GM21381 (cell line): ENCODE results near the gene DHX8.

ENCODE experiments used
- ATAC-seq: cut with Tn5 transposase; IDR thresholded peaks from one replicate; pipeline ENCODE4 v1.9.1; 2021; ENCODE audit warnings: mild to moderate bottlenecking, moderate library complexity; ENCODE audit not compliant: unreplicated experiment

DHX8 gene

GRCh38 chr17:43521389-43521788 lies 37.6 kb downstream of the DHX8 start:
- ATAC-seq, result no peak

DNA sequence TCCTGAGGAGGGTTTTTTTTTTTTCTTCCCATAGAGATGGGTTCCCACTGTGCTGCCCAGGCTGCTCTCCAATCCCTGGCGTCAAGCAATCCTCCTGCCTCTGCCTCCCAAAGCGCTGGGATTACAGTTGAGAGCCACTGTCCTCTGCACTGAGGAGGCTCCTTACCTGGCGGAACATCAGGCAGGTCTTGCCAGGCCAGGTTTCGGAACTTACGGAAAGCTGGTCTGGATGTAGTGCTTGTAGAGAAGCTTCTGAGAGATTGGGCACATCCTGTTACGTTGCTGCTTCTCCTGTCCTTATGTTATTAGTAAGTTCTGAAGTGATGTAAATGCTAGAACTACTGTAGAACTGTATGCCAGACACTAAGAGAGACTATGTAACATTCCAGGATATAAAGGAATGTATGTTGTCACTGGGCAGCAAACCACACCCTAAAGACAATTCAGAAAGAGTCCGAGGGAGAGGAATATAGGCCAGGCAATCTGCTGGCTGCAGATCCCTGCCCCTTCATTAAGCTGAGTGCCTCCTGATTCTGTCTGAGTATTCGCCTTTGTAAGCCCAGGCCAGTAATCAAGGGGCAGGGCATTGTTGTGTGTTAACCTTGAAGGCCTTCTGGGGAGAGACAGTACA lies 41.3 kb downstream of the DHX8 start:
- no peak for ATAC-seq

DNA sequence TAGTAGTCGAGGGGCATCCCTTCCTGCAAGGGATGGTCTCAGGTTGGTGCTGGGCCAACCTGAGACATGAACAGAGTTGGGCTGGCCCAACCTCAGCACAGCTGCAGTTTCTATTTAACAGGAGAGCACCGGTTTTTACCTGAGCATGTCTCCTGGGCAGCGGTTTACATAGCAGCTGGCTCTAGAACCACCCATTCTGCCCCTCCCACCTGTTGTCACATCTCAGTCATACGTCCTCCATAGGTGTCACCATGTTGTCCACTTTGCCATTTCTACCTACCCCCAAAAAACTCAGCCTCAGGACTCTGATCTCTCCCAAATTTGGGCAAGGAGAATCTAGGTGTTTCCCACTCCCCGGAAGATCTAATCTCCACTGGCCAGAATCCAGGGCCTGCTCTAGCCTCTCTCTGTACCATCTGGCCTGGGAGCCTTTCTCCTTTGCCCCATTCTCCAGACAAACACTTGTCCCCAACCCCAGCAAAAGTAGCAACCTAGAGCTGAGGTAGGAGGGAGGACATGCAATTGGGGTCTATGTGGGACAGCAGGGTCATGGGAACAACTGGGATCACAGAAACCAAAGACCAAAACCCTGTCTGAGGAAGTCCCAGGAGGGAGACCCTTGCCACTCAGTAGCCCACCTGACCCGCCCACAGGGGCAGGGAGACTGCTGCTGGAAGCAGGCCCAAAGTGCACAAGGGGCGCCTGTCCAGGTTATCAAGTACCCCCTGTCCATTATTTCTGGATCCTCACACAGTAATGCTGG lies 43.3 kb downstream of the DHX8 start:
- no peak for ATAC-seq

GRCh38 chr17:43528319-43528987 lies 44.7 kb downstream of the DHX8 start:
- no peak for ATAC-seq

- ATAC-seq, result no peak
Observed at GRCh38 chr17:43528988-43529814, 45.4 kb downstream of the DHX8 start.

- no peak for ATAC-seq
Observed at GRCh38 chr17:43529947-43530287, 46.1 kb downstream of the DHX8 start.

GRCh38 chr17:43530288-43531081 lies 46.7 kb downstream of the DHX8 start:
- ATAC-seq, result no peak

GRCh38 chr17:43531082-43531378 lies 47.3 kb downstream of the DHX8 start:
- no peak for ATAC-seq

DNA sequence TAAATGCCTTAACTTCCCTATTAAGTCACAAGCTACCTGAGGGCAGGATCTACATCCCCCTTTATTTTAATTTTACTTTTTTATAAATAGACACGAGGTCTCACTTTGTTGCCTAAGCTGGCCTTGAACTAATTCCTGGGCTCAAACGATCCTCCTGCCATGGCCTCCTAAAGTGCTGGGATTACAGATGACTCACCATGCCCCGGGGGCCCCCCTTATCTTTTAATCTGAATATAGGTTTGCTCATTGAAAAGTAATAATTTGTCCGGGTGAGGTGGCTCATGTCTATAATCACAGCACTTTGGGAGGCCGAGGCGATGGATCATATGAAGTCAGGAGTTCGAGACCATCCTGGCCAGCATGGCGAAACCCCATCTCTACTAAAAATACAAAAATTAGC lies 48.2 kb downstream of the DHX8 start:
- no peak for ATAC-seq

DNA sequence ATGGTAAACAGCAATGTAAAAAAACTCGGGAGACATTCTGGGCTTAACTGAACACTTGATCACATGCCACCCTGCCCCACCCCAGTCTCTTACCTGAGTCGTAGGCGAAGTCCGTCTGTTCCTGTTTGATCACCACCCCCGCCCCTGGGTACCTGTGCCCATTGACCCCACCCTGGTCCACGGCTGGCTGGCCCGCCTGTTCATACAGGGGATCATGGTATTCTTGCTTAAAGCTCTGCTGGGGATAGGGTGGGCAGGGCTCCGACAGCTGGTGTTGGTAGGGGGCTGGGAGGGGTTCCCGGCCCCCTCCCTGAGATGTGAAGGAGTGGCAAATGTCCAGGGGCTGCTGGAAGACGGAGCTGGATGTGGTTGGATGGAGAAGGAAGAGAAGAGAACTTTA lies 48.8 kb downstream of the DHX8 start:
- ATAC-seq, result no peak

DNA sequence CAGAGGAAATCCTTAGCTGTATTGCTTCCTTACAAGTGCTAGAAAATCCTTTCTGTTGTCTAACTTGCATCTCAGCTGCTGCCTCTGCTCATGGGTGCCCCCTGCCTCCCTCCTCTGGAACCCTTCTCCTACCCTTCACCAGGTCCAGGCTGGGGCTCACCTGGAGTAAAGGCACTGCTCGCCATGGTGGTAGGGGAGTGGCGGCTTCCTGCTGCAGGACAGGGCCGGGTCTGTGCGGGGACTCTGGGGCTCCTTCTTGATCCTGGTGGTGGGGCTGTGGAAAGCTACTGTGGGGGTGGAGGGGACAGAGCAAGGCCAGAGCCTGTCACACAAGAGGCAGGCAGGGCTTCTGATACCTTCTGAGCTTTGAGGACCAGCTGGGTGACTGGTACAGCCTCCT lies 49.9 kb downstream of the DHX8 start:
- ATAC-seq, result no peak

GRCh38 chr17:43534909-43535308 lies 51.1 kb downstream of the DHX8 start:
- no peak for ATAC-seq

DNA sequence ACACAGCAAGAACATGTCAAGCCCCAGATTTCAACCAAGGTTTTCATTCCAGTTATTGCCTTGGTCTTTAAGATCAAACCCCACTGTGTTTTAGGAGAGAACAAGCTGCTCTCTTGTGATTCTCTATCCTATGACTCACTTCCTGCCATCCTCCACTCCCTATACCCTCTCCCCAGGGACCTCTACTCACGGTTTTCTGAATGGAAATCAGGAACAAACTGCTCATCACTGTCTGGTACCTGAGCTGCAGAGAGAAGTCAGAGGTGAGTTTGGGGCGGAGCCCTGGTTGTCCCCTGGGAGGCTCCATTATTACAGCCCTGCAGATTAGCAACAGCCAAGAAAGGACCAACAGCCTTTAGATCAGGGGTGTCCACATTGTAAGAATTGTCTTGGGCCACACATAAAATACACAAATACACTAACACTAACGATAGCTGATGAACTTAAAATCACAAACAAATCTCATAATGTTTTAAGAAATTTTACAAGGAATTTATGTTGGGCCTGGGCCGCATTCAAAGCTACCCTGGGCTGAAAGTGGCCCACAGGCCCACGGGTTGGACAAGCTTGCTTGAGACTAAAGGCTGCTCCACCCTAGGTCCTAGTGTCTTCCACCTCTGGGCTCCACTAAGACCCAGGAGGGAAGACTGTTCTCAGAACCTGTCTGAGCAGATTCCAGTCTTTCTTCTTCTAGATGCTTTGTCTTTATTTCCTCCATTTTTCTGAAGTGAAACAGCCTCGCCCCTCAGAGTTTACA lies 52.6 kb downstream of the DHX8 start:
- ATAC-seq, result no peak

- ATAC-seq, result no peak
Observed at GRCh38 chr17:43540821-43541674, 57.3 kb downstream of the DHX8 start.

GRCh38 chr17:43542859-43543258 lies 59.1 kb downstream of the DHX8 start:
- no peak for ATAC-seq

- ATAC-seq, result no peak
Observed at GRCh38 chr17:43543300-43543699, 59.5 kb downstream of the DHX8 start.

GRCh38 chr17:43543771-43544575 lies 60.2 kb downstream of the DHX8 start:
- ATAC-seq, result no peak

GRCh38 chr17:43545383-43545632 lies 61.5 kb downstream of the DHX8 start:
- ATAC-seq, result no peak
